ENCODE results near the gene DDX31. TPM values are rescaled to one million over a fixed set of nuclear protein-coding genes. Genes with fewer than 3 reads are reported as not detected.

DDX31 gene
- total RNA-seq, 4 donors from 2014 or later, result 6.1 to 30.1 (median 9.8) TPM

GRCh38 chr9:132588098-132588497 is 81.7 kb downstream of the DDX31 start:
- intact Hi-C loops (cut with DNase I; ENCODE audit: low total_unique reads) (no loop called here), in situ Hi-C loops (cut with MboI; ENCODE audit: low pct_ligation_motif_present in 1 of 4, low pct_unique_long_range_greater_than_20kb in 1 of 4, low sequenced_read_pairs in 3 of 4) (no loop called here)
- no peak for DNase-seq
- peaks cover 96% of the 10 kb centered on the region for H3K27me3 ChIP-seq
- peaks cover 0 to 14% (median 12%) of the 10 kb centered on the region in 4 donors for H3K4me1 ChIP-seq
- TF ChIP-seq CTCF (IDR thresholded peaks at IDR 0.05) (no peak), POLR2A (IDR thresholded peaks at IDR 0.05) (no peak), POLR2AphosphoS5 (IDR thresholded peaks at IDR 0.05) (no peak), EP300 (IDR thresholded peaks at IDR 0.05; ENCODE audit: low read depth) (no peak)
- H3K36me3 ChIP-seq, result no peaks in the 10 kb centered on the region
- H3K9me3 ChIP-seq, result no peaks in the 10 kb centered on the region
- no peak overlapping the region for H3K27ac ChIP-seq
- 42 to 48% methylated on average over 2 to 12 of the region's 12 CpGs for WGBS, 2 donors (ENCODE audit: low coverage in 1 of 2)
- no peak overlapping the region for H3K4me3 ChIP-seq

- H3K4me1 ChIP-seq, result peaks cover 0 to 14% (median 12%) of the 10 kb centered on the region in 4 donors
- no peak for TF ChIP-seq CTCF (IDR thresholded peaks at IDR 0.05)
- TF ChIP-seq POLR2A (IDR thresholded peaks at IDR 0.05), result no peak
- TF ChIP-seq POLR2AphosphoS5 (IDR thresholded peaks at IDR 0.05), result no peak
- TF ChIP-seq EP300 (IDR thresholded peaks at IDR 0.05; ENCODE audit: low read depth), result no peak
- in situ Hi-C loops (cut with MboI; ENCODE audit: low pct_ligation_motif_present in 1 of 4, low pct_unique_long_range_greater_than_20kb in 1 of 4, low sequenced_read_pairs in 3 of 4), result no loop called here
- no peaks in the 10 kb centered on the region for H3K36me3 ChIP-seq
- intact Hi-C loops (cut with DNase I; ENCODE audit: low total_unique reads), result no loop called here
- WGBS, 2 donors (ENCODE audit: low coverage in 1 of 2), result 14% methylated on average over 6 of the region's 6 CpGs; no CpG with 5 or more reads in 1 of the 2 donors
- no peak for DNase-seq
- H3K9me3 ChIP-seq, result no peaks in the 10 kb centered on the region
- H3K27me3 ChIP-seq, result peaks cover 100% of the 10 kb centered on the region
- H3K4me3 ChIP-seq, result no peak overlapping the region
- no peak overlapping the region for H3K27ac ChIP-seq
Measured at GRCh38 chr9:132587592-132587955, 82.2 kb downstream of the DDX31 start.

- H3K36me3 ChIP-seq, result no peaks in the 10 kb centered on the region
- peaks cover 100% of the 10 kb centered on the region for H3K27me3 ChIP-seq
- TF ChIP-seq EP300 (IDR thresholded peaks at IDR 0.05; ENCODE audit: low read depth) (no peak), POLR2AphosphoS5 (IDR thresholded peaks at IDR 0.05) (no peak)
- H3K4me1 ChIP-seq, result peaks cover 0 to 20% (median 12%) of the 10 kb centered on the region in 4 donors
- H3K9me3 ChIP-seq, result no peaks in the 10 kb centered on the region
- whole genome bisulfite sequencing, 2 donors (ENCODE audit: low coverage in 1 of 2), result 13% methylated on average over 42 of the region's 74 CpGs; no CpG with 5 or more reads in 1 of the 2 donors
- intact Hi-C loops (cut with DNase I; ENCODE audit: low total_unique reads) (no loop called here), in situ Hi-C loops (cut with MboI; ENCODE audit: low pct_ligation_motif_present in 1 of 4, low pct_unique_long_range_greater_than_20kb in 1 of 4, low sequenced_read_pairs in 3 of 4) (no loop called here)
- no peak overlapping the region for H3K4me3 ChIP-seq
- no peak for DNase-seq
- no peak overlapping the region for H3K27ac ChIP-seq
Measured at GRCh38 chr9:132586830-132587591, 82.8 kb downstream of the DDX31 start.

GRCh38 chr9:132585954-132586829 is 83.6 kb downstream of the DDX31 start:
- no peak for DNase-seq
- Histone ChIP-seq H3K36me3 (no peaks in the 10 kb centered on the region), H3K27ac (no peak overlapping the region), H3K9me3 (no peaks in the 10 kb centered on the region), H3K4me1 (peaks cover 0 to 25% (median 17%) of the 10 kb centered on the region in 4 donors), H3K4me3 (no peak overlapping the region), H3K27me3 (peaks cover 100% of the 10 kb centered on the region)
- intact Hi-C loops (cut with DNase I; ENCODE audit: low total_unique reads), result no loop called here
- TF ChIP-seq EP300 (IDR thresholded peaks at IDR 0.05; ENCODE audit: low read depth), result no peak
- TF ChIP-seq CTCF (IDR thresholded peaks at IDR 0.05), result no peak
- TF ChIP-seq POLR2A (IDR thresholded peaks at IDR 0.05), result no peak
- TF ChIP-seq POLR2AphosphoS5 (IDR thresholded peaks at IDR 0.05), result no peak
- in situ Hi-C loops (cut with MboI; ENCODE audit: low pct_ligation_motif_present in 1 of 4, low pct_unique_long_range_greater_than_20kb in 1 of 4, low sequenced_read_pairs in 3 of 4), result no loop called here
- 4 to 14% methylated on average over 8 to 42 of the region's 42 CpGs for whole genome bisulfite sequencing, 2 donors (ENCODE audit: low coverage in 1 of 2)
